HG03432 (cell line): ENCODE data around the gene FAM236C.
"Not testable (repeated sequence)": the region's sequence is repeated elsewhere in the genome, so short reads cannot be mapped to it uniquely, and the experiment has no call there.

Source experiments
- ATAC-seq: cut with Tn5 transposase; IDR thresholded peaks from one replicate; pipeline ENCODE4 v1.9.1; 2021; ENCODE audit warnings: mild to moderate bottlenecking, moderate library complexity; ENCODE audit not compliant: unreplicated experiment

The FAM236C gene

DNA sequence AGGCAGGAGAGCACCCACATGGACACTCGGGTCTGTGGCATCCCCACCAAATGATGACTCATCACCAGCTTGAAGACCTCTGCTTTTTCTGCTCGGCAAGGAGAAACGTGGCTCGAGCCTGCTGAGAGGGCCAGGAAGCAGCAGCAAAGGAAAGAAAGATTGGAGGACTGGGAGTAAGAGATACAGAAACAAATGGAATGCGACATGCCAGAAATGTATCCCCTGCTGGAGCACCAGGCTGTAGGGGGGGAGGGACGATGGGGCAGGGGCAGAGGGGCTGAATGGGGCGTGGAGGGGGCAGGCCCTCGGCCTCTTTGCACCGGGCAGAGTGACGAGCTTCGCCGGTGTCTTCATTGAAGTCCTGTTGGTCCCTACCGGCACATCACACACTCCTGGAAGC is at the start of gene FAM236C:
Gene FAM236C, plus strand, starts transcription at position 301 of the 400 bp plus-strand sequence. CDS start 100 bp downstream, outside the sequence.
- ATAC-seq: not testable (repeated sequence)

DNA sequence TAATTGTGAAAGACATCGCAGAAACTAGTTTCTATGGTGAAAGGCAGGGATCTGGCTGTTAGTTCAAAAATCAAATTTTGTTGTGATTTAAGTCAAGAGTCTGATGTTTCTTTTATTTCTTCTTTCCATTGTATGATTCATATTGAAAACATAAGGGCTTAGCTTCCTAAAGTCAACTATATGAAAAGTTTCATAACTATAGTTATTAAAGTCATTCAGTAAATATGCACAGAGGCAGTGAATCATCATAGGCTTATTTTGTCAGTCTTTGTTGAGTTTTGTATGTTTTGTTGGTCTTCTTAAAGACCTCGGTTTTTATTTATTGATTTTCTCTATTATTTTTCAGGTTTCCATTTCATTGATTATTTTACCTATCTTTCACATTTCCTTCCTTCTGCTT is 29.5 kb upstream of the FAM236C start:
- not testable (repeated sequence) for ATAC-seq

DNA sequence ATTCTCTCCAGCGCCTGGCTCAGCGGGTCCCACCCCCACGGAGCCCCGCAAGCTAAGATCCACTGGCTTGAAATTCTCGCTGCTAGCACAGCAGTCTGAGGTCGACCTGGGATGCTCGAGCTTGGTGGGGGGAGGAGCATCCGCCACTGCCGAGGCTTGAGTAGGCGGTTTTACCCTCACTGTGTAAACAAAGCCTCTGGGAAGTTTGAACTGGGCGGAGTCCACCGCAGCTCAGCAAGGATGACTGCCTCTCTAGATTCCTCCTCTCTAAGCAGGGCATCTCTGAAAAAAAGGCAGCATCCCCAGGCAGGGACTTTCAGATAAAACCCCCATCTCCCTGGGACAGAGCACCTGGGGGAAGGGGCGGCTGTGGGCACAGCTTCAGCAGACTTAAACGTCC is 22.7 kb upstream of the FAM236C start:
- ATAC-seq: not testable (repeated sequence)

DNA sequence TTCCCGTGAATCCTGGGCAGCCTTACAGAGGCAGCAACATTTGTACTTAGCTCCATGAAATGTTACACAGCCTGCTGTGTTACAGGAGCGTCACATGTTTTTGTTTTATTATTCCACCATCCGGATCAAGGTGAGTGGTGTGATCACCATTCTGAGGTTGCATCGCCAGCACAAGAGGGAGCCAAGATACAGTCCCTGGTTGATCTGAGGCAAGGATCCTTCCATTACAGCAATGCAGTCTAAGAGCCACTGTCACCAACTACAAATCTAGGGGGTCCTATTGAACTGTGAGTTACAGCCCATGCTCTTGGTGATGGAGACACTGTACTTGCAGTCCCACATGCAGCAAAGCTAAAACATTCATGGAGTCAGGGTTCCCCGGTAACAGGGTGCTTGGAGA is 3.7 kb downstream of the FAM236C start:
- ATAC-seq: not testable (repeated sequence)

DNA sequence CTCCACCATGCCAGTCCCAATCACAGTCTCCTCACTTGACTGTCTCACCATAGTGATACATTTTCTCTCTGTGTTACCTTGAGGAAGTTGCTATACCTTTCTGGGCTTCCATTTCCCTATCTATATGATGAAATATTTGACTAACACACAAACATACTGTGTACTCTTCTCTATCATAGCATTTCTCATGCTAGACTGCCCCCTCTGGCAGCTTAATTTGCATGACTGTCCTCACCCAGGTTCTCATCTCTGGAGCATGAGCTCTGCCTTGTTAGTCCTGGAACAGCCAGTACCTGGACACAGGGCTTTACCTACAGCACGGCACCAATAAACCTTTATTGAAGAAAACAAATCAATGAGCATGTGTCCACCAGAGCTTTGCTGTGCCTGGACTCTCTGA is 19.9 kb downstream of the FAM236C start:
- not testable (repeated sequence) for ATAC-seq

DNA sequence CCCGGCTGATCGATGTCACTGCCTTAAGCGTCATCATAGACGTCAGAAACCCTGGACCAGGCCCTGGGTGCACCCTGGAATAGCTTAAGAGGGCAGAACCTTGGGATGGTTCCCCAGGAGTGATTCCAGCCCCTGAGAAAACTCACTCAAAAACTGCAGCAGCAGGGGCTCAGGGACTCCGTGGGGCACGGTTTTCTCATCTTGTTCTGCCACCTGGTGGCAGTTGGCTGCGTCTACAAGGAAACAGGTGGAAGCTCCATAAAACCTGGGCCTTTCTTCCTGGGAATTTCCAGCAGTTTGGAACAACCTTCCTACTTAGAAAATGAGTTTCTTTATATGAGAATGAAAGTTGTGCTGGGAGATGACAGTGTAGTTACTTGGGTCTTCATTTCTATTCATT is 24.0 kb downstream of the FAM236C start:
- ATAC-seq: not testable (repeated sequence)

DNA sequence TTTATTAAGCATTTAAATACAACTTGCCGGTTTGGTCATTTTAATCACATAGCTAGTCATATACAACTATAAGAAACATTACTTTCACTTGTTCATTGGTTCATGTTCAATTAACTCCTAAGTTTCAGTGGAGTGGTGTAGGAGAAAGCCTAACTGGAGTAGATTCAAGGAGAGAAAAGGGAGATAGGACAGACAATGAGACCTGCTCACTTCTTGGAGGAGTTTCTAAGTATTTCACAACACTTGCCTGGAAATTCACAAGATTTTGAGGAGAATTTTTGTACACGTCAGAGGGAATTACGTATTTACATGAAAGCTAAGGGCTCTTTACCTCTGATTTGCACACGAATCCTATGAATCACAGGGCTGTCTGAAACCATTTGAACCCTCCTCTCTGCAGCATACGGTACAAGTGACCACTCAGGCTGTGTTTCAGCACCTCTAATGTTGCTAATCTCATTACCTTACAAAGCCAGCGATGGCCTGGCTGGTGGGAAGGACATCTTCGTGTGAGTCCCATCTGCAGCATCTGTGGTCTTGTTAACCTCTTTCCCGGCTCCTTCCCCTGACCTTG is 24.6 kb downstream of the FAM236C start:
- ATAC-seq: not testable (repeated sequence)

DNA sequence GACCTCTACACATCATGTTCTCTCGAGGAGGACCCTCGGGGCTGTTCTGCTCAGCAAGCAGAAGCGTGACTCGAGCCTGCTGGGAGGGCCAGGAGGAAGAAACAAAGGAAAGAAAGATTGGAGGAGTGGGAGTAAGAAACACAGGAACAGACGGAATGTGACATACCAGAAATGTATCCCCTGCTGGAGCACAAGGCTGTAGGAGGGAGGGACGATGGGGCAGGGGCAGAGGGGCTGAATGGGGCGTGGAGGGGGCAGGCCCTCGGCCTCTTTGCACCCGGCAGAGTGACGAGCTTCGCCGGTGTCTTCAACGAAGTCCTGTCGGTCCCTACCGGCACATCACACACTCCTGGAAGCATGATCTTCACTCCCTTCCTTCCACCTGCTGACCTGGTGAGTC is 25.5 kb downstream of the FAM236C start, which contains the start of gene FAM236A:
Gene FAM236A, plus strand, starts transcription at position 301 of the 400 bp plus-strand sequence. Its CDS starts 57 bp downstream, at position 358.
- not testable (repeated sequence) for ATAC-seq

DNA sequence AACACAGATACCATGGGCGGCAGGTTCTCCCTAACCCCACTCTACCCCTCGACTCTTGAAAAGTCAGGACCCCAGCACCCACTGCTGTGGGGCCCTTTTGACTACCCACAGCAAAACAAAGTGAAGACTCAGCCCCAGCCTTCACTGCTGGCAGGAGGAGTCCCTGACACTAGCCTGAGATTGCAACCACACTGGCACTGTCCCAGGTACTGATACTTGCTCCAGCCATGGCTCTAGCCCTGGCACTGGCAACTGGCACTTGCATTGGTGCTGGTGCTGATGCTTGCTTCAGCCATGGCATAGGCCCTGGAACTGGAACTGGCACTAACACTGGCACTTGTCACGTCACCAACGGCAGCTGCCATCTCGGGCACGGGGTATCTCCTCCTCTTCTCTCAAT is 29.9 kb downstream of the FAM236C start:
- ATAC-seq: not testable (repeated sequence)

DNA sequence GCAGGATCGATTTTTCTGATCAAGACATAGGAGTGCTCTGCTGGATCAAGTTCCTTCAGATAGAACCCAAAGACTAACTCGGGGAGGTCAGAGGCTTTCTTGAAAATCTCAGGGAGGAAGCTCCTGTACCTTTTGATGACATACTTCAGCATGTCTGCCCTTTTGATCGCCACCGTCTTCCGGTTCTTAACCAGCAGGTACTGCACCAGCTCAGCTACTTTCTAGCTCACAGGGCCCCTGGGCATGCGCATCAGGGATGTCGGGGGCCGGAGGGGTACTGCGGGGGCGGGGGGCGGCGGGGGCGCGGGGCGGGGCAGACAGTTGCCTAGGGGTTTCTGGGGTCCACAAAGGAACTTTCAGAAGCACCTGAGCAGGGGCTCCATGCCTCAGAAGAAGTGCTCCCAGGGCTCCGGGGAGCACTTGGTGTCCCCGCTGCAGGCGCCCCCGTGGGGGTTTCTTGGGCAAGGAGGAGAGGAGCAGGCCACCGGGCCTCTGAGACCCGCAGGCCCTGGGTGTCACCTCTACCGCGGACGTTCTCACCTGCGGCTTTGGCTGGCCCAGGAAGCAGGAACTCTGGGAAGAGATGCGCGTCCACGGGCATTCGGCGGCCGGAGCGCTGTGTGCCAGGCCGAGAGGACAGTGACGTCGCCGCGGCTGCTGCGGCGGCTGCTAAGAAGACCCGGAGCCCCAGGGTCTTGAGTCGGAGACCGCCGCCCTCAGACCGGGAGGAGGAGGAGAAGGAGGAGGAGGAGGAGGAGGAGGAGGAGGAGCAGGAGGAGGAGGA is 30.8 kb downstream of the FAM236C start:
- ATAC-seq: peak; percentile 82

DNA sequence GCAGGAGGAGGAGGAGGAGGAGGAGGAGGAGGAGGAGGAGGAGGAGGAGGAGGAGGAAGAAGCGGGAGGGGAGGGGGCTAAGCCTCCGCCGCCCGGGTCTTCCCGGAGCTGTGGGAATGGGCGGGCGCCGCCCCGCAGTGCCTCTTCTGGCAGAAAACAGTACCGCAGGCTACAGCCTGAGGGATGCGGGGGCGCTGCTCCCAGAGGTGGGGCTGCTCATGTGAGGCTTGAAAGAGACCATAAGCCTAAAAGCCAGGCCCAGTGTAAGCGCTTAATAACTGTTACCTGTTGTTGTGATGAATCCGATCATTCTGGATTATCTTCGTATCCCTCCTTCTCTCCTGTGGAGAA is 31.4 kb downstream of the FAM236C start, which contains the start of gene DMRTC1:
Gene DMRTC1, minus strand, starts transcription at position 19 of the 351 bp plus-strand sequence. CDS start 68,143 bp downstream, outside the sequence.
- peak; percentile 88 for ATAC-seq

DNA sequence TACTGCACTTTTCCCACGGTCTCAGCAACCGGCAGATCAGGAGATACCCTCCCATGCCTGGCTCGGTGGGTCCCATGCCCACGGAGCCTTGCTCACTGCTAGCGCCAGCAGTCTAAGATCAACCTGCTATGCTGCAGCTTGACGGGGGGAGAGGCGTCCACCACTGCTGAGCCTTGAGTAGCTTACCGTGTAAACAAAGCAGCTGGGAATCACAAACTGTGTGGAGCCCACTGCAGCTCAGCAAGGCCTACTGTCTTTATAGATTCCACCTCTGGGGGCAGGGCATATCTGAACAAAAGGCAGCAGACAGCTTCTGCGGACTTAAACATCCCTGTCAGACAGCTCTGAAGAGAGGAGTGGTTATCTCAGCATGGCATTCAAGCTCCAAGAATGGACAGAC is 47.6 kb downstream of the FAM236C start:
- ATAC-seq: not testable (repeated sequence)
